ENCODE results near the gene PTPA. TPM values are rescaled to one million over a fixed set of nuclear protein-coding genes. Genes with fewer than 3 reads are reported as not detected.

The PTPA gene
- total RNA-seq, 3 donors from 2014 or later (not counting 1 experiment from before 2014, with no cell fraction given), result 63.2 to 69.4 (median 64.9) TPM

GRCh38 chr9:129148463-129149204 is 37.4 kb downstream of the PTPA start:
- no peaks in the 10 kb centered on the region for H3K9me3 Mint-ChIP-seq
- DNase-seq (no peak), ATAC-seq (no peak)
- peaks cover 4% of the 10 kb centered on the region for H3K4me1 ChIP-seq (ENCODE audit: control insufficient read depth, insufficient read depth, low read length)
- H3K27me3 ChIP-seq (ENCODE audit: control insufficient read depth, insufficient read depth, low read length), result no peaks in the 10 kb centered on the region
- WGBS (ENCODE audit: insufficient coverage), result 88% methylated on average over 6 of the region's 6 CpGs
- H3K27ac ChIP-seq (ENCODE audit: low read length), result no peak overlapping the region
- H3K4me3 ChIP-seq (ENCODE audit: low read length), result no peak overlapping the region
- peaks cover 20% of the 10 kb centered on the region for H3K36me3 ChIP-seq (ENCODE audit: control insufficient read depth, insufficient read depth, low read length)
- H3K4me3 Mint-ChIP-seq, result no peak overlapping the region
- H3K9me3 ChIP-seq (ENCODE audit: control insufficient read depth, insufficient read depth, low read length), result no peaks in the 10 kb centered on the region
- intact Hi-C loops (cut with micrococcal nuclease), result no loop called here
- H3K27me3 Mint-ChIP-seq (ENCODE audit: low read depth in 2 of 2), result no peaks in the 10 kb centered on the region
- H3K27ac Mint-ChIP-seq, result no peak overlapping the region
- no peak for TF ChIP-seq CTCF (IDR thresholded peaks at IDR 0.05)
- peaks cover 0 to 21% of the 10 kb centered on the region in 2 donors for H3K4me1 Mint-ChIP-seq
- no peaks in the 10 kb centered on the region for H3K36me3 Mint-ChIP-seq

- no peaks in the 10 kb centered on the region for H3K9me3 ChIP-seq (ENCODE audit: control insufficient read depth, insufficient read depth, low read length)
- Mint-ChIP-seq H3K4me3 (no peak overlapping the region), H3K27me3 (ENCODE audit: low read depth in 2 of 2) (no peaks in the 10 kb centered on the region), H3K36me3 (no peaks in the 10 kb centered on the region), H3K4me1 (peaks cover 0 to 21% of the 10 kb centered on the region in 2 donors), H3K9me3 (no peaks in the 10 kb centered on the region), H3K27ac (peak overlapping the region in 1 of 2 donors; percentile 2)
- ATAC-seq, result no peak
- H3K27ac ChIP-seq (ENCODE audit: low read length), result no peak overlapping the region
- H3K36me3 ChIP-seq (ENCODE audit: control insufficient read depth, insufficient read depth, low read length), result peaks cover 15% of the 10 kb centered on the region
- no peak overlapping the region for H3K4me3 ChIP-seq (ENCODE audit: low read length)
- WGBS (ENCODE audit: insufficient coverage), result 80% methylated on average over 6 of the region's 6 CpGs
- peaks cover 4% of the 10 kb centered on the region for H3K4me1 ChIP-seq (ENCODE audit: control insufficient read depth, insufficient read depth, low read length)
- no peak for DNase-seq
- H3K27me3 ChIP-seq (ENCODE audit: control insufficient read depth, insufficient read depth, low read length), result no peaks in the 10 kb centered on the region
- intact Hi-C loops (cut with micrococcal nuclease), result no loop called here
- TF ChIP-seq CTCF (IDR thresholded peaks at IDR 0.05), result no peak
Observed at GRCh38 chr9:129149442-129149841, 38.2 kb downstream of the PTPA start.

- Histone ChIP-seq H3K9me3 (ENCODE audit: control insufficient read depth, insufficient read depth, low read length) (no peaks in the 10 kb centered on the region), H3K4me3 (ENCODE audit: low read length) (no peak overlapping the region), H3K27ac (ENCODE audit: low read length) (no peak overlapping the region), H3K27me3 (ENCODE audit: control insufficient read depth, insufficient read depth, low read length) (no peaks in the 10 kb centered on the region), H3K4me1 (ENCODE audit: control insufficient read depth, insufficient read depth, low read length) (peaks cover 4% of the 10 kb centered on the region), H3K36me3 (ENCODE audit: control insufficient read depth, insufficient read depth, low read length) (peaks cover 15% of the 10 kb centered on the region)
- no peaks in the 10 kb centered on the region for H3K36me3 Mint-ChIP-seq
- no peaks in the 10 kb centered on the region for H3K9me3 Mint-ChIP-seq
- 91% methylated on average over 10 of the region's 10 CpGs for WGBS (ENCODE audit: insufficient coverage)
- no peak overlapping the region for H3K4me3 Mint-ChIP-seq
- DNase-seq (no peak), ATAC-seq (no peak)
- no peak for TF ChIP-seq CTCF (IDR thresholded peaks at IDR 0.05)
- intact Hi-C loops (cut with micrococcal nuclease), result no loop called here
- H3K27ac Mint-ChIP-seq, result peak overlapping the region in 1 of 2 donors; percentile 2
- H3K27me3 Mint-ChIP-seq (ENCODE audit: low read depth in 2 of 2), result no peaks in the 10 kb centered on the region
- peaks cover 0 to 21% of the 10 kb centered on the region in 2 donors for H3K4me1 Mint-ChIP-seq
Observed at GRCh38 chr9:129150122-129150521, 38.9 kb downstream of the PTPA start.

Measured in natural killer cell (primary cell).